Activated naive CD8-positive, alpha-beta T cell treated with anti-CD3 and anti-CD28 coated beads, Interleukin-2, amount 50 U/mL, for 16 hours (primary cell): Measurements from ENCODE around the gene NUS1.
"Not testable (repeated sequence)": the region's sequence is repeated elsewhere in the genome, so short reads cannot be mapped to it uniquely, and the experiment has no call there.

Experiments used
- DNase-seq: peaks from one replicate; pipeline ENCODE4 v3.0.0-alpha.2; 2020; ENCODE audit warnings: low read depth, low spot score

The NUS1 gene

GRCh38 chr6:117674991-117675657, at the start of gene NUS1:
Gene NUS1, plus strand, starts transcription at chr6:117675469. Its CDS starts 202 bp downstream, at chr6:117675671.
- DNase-seq: peak; percentile 96

DNA sequence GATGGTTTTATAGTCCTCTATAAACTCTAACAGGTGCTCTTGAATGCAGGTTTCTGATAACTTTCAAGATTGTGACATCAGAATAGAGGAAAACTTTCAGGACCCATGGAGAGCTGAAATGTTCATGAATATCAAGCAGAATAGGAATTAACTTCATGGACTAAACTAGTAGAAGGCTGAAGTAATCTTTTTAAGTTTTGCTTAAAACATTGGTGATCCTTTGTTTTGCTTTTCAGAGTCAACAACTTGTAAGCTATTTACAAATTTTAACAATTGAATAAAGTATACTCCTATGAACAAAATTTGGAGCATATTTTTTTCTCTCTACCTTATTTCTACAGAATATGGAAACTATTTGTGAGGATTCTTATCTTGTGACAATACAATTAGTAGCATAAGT, 47.7 kb upstream of the NUS1 start:
- no peak for DNase-seq

DNA sequence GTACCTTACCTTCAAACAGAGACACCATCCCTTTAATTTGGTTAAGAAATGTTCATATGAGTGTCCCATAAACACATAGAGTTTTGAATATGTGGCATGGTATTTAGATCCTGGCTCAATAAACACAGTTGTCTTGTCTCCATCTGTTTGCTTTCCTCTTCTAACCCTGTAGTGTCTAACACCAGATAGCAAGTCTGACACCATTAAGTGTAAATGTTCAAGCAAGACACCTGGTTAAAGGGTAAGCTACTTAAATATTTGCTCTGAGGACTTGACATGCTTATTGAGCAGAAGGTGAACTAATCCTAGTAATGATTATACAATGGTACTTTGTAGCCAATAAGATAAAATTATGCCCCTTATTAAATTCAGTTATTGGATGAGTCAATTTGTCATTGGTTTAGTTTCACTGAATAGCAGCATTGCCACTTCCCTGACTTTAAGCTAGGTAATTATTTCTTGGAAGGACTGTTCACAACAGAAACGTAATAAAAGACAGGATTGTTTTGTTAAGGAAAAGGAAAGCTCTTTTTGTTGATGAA, 46.1 kb upstream of the NUS1 start:
- no peak for DNase-seq

DNA sequence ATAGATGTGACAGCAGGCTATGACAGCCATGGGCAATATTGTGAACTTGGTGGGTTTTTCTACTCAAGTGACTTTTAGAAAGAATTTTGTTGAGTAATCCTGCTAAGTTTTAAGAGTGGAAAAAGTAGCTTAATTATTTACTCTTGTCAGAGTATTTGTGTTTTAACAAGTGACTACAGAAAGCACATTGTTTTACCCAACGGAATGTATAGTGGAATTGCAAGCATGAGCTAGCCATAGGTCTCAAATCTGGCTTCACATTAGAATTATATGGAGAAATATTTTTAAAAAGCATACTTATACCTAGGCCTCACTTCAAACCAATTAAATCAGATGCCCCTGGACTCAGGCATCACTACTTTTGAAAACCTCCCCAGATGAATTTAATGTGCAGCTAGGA, 37.5 kb upstream of the NUS1 start:
- no peak for DNase-seq

DNA sequence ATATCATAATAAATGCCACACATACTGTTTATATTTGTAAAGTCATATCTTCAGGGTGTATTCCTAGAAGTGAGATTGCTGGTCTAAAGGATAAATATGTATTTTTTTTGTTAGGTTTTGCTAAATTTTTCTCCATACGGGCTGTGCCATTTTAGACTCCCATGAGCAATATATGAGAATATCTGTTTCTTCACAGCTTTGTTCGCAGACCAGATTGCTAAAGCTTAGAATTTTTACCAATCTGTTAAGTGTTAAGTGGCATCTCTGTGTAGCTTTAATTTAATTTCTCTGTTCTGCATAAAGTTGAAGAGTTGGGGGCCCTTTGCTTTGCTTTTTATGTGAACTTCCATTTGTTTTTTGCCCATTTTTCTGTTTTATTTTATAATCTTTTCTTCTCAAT, 32.3 kb upstream of the NUS1 start:
- no peak for DNase-seq

GRCh38 chr6:117651984-117652383, 23.3 kb upstream of the NUS1 start:
- DNase-seq: not testable (repeated sequence)

GRCh38 chr6:117653949-117654348, 21.3 kb upstream of the NUS1 start:
- DNase-seq: no peak

DNA sequence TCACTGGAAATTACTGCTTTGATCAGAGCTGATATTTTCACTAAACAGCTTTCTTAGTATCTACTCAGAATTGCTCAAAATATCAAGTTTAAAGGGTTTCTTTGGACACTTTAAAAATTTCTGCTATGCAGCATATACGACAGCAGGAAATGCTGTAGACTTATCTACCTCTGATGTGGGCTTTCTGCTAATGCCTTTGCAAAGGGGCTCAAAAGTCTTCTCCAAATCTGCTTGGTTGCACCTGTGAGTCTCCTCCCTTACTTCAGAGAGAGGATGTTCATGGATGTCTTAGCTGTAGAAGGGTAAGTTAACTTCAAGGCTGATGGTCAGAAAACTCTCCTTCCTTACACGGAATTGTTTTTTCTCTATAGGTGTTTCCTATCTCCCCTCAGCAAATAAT, 19.9 kb upstream of the NUS1 start:
- no peak for DNase-seq

GRCh38 chr6:117666881-117667280, 8.4 kb upstream of the NUS1 start:
- DNase-seq: no peak

DNA sequence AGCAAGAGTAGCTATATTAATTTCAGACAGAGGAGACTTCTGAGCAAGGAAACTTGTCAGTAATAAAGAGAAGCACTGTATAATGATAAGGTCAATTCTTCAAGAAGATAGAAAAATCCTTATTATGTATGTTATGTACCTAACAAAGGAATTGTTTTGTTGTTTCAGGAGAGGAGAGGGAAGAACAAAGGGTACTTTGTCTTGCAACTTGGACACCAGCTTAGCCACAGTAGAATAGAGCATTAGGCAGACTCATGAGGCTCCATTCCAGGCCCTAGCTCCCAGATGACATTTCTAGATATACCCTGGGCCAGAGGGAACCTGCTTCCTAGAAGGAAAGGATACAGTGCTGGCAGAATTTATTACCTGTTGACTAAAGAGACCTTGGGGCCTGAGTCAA, 6.5 kb upstream of the NUS1 start:
- DNase-seq: no peak

GRCh38 chr6:117674503-117674902, 766 bp upstream of the NUS1 start:
- no peak for DNase-seq

GRCh38 chr6:117675658-117676301, 511 bp downstream of the NUS1 start:
- DNase-seq: not testable (repeated sequence)

DNA sequence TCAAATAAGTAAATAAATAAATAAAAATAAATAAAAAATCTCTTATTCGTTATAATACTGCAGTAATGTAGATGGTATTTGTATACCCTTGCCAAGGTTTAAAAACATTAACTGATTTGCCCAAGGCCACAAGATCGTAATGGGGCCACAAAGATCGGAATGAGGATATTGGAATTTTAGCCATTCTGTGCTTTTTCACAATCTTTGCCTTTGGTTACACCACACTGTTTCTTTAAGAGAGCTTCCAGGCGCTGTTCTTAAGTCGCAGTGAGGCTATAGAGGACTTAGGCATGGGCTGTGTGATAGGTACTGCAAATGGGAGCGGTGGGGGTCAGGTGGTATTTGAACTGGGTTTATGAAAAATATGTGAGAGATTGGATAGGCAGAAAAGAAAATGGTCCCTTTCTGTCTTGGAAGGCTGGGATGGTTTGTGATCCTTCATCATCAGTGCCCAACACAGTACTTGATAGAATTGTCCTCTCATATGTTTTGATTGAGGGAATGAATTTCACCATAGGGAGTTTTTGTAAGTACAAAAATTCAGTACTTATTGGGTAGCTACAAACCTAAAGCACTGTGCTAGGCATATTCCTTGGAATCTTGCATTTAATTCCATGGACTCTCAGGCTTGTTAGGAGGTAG, 1.4 kb downstream of the NUS1 start:
- no peak for DNase-seq

DNA sequence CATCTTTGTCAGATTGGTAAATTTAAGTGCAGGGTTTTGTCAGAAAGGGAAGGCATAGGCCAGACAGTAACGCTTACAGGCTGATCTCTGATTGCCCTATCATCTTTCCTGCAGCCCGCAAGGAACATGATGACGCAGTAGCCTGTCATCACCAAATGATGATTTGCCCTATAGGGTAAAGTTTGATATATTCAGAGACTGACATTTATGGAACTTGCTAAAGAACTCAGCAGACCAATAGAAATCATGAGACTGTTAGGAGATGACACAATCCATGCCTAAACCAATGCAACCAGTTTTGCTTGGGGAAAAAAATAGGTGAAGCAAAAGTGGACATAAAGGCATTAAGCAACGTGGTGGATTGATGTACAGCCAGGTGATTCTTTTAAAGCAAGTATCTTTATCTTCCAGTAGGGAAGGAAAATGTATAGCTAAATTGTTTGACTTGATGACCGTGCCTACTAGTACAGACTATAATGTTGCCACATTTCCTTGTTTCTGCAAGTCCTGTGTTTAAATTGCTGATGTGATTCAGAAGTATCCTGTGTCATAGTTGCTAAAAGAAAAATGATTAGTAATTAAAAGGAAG, 2.4 kb downstream of the NUS1 start:
- no peak for DNase-seq

GRCh38 chr6:117681162-117681741, 6.0 kb downstream of the NUS1 start:
- no peak for DNase-seq

- no peak for DNase-seq
Measured at GRCh38 chr6:117684749-117685148, 9.5 kb downstream of the NUS1 start.

GRCh38 chr6:117685359-117685758, 10.1 kb downstream of the NUS1 start:
- no peak for DNase-seq

DNA sequence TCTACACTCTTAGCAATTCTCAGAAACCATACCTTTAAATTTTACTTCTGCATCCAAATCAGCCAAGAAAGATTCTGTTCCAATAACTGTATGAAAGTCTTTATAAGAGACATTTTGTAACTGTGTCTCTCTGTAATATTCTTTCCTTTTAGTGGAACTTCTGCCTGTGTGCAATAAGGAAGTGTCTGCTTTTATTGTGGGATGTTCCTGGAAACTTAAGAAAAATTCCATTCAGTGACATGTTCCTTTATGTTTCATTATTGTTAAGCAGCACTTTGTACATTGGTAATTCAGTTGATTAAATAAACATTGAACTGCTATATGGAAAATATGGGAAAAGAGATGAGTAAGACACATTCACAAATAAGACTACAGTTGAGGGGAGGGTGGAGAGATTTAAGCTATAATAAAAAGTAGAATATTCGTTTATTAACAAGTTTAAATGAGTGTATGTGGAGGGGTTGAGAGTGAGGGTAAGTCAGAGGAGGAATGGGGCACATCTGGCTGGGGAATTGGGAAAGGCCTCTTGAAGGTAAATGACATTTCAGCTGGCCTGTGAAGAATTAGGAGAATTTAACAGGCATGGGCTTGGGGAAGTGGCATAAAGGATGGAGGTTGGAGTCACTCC, 11.9 kb downstream of the NUS1 start:
- DNase-seq: no peak

DNA sequence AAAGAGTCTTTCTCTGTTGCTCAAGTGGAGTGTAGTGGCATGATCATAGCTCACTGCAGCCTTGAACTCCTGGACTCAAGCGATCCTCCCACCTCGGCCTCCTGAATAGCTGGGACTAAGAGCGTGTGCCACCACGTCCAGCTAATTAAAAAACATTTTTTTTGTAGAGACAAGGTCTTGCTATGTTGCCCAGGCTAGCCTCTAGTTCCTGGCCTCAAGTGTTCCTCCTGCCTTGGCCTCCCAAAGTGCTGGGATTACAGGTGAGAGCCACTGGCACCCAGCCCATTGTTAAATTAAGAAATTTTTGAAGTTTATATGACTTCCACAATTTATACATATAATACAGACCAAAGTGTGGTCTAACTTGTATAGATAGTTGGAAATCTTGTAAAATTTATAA, 14.3 kb downstream of the NUS1 start:
- DNase-seq: not testable (repeated sequence)

DNA sequence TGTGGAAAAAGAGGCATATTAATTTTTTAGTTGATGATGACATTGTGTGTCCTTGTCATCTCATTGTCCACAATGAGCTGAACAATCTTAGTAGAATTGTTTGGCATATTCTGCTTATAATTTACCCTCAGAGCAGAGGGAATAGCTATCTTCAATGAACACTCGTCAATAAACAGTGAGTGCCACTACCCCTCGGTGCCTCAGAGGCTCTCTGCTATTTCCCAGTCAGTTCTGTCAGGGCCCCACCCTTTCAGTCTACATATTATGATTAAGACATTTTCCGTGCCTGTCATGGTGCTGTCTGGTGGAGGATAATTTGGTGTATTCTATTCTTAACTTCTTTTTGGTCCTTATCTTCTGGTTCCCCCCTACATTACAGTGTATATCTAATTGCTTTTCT, 31.2 kb downstream of the NUS1 start:
- no peak for DNase-seq

DNA sequence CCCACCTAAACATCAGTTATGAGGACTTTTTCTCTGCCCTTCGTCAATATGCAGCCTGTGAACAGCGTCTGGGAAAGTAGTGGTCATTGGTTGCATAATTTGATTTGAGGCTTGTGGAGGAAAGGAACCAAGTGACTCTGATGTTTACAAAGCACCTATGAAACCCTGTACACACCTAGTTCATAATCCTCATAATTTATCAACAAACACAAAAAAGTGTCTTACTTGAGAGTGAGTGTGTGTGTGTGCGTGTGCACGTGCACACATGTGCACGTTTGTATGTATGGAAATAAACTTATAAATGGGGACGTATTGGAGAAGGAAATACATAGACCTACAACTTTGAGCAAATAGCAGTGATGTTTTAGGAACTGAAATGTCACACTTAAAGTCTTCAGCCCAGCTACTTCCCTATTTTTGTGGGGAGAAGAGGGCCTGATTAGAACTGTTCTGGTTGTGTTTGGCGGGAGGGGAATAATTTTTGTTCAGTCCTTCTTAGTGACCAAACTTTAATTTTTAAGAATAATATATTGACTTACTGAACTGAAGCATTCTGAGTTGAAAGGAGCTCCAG, 31.8 kb downstream of the NUS1 start:
- not testable (repeated sequence) for DNase-seq
